Measurements from ENCODE around the gene PODN.

PODN gene

GRCh38 chr1:53069265-53069662 lies 7.3 kb downstream of the PODN start:
- no peak overlapping the region for H3K4me3 ChIP-seq (replicated peaks; ENCODE audit: insufficient read depth, low read length)
- no peak for DNase-seq (ENCODE audit: low read depth in 1 of 2, low spot score in 1 of 2)
- no peak overlapping the region for H3K27ac ChIP-seq (replicated peaks)
- peaks cover under 1% of the 10 kb centered on the region for H3K27me3 ChIP-seq (ENCODE audit: insufficient read depth, poor library complexity, severe bottlenecking)
- no peak for TF ChIP-seq CTCF (IDR thresholded peaks at IDR 0.05; ENCODE audit: insufficient read depth, low read length)
- TF ChIP-seq POLR2AphosphoS5 (IDR thresholded peaks at IDR 0.05; ENCODE audit: low read depth) = no peak
- no peak for TF ChIP-seq REST (IDR thresholded peaks at IDR 0.05; ENCODE audit: insufficient replicate concordance, low read depth)
- TF ChIP-seq GABPA (IDR thresholded peaks at IDR 0.05; ENCODE audit: low read depth) = no peak
- TF ChIP-seq SPI1 (IDR thresholded peaks at IDR 0.05; ENCODE audit: borderline replicate concordance, low read depth) = no peak

GRCh38 chr1:53069663-53070327 lies 7.8 kb downstream of the PODN start:
- H3K27me3 ChIP-seq (ENCODE audit: insufficient read depth, poor library complexity, severe bottlenecking) = no peaks in the 10 kb centered on the region
- H3K27ac ChIP-seq (replicated peaks) = no peak overlapping the region
- no peak overlapping the region for H3K4me3 ChIP-seq (replicated peaks; ENCODE audit: insufficient read depth, low read length)
- no peak for DNase-seq (ENCODE audit: low read depth in 1 of 2, low spot score in 1 of 2)
- TF ChIP-seq CTCF (IDR thresholded peaks at IDR 0.05; ENCODE audit: insufficient read depth, low read length) = no peak
- TF ChIP-seq SPI1 (IDR thresholded peaks at IDR 0.05; ENCODE audit: borderline replicate concordance, low read depth) = no peak

- Histone ChIP-seq H3K4me3 (replicated peaks; ENCODE audit: insufficient read depth, low read length) (no peak overlapping the region), H3K27me3 (ENCODE audit: insufficient read depth, poor library complexity, severe bottlenecking) (no peaks in the 10 kb centered on the region), H3K27ac (replicated peaks) (no peak overlapping the region)
- no peak for TF ChIP-seq GABPA (IDR thresholded peaks at IDR 0.05; ENCODE audit: low read depth)
- no peak for TF ChIP-seq SPI1 (IDR thresholded peaks at IDR 0.05; ENCODE audit: borderline replicate concordance, low read depth)
- no peak for DNase-seq (ENCODE audit: low read depth in 1 of 2, low spot score in 1 of 2)
Observed at GRCh38 chr1:53070621-53071020, 8.6 kb downstream of the PODN start.

GRCh38 chr1:53071167-53071865 lies 9.3 kb downstream of the PODN start:
- TF ChIP-seq CTCF (IDR thresholded peaks at IDR 0.05; ENCODE audit: insufficient read depth, low read length) = no peak
- H3K27ac ChIP-seq (replicated peaks) = no peak overlapping the region
- no peak for DNase-seq (ENCODE audit: low read depth in 1 of 2, low spot score in 1 of 2)
- H3K27me3 ChIP-seq (ENCODE audit: insufficient read depth, poor library complexity, severe bottlenecking) = no peaks in the 10 kb centered on the region
- H3K4me3 ChIP-seq (replicated peaks; ENCODE audit: insufficient read depth, low read length) = no peak overlapping the region

- no peak for TF ChIP-seq CTCF (IDR thresholded peaks at IDR 0.05; ENCODE audit: insufficient read depth, low read length)
- no peak for TF ChIP-seq POLR2AphosphoS5 (IDR thresholded peaks at IDR 0.05; ENCODE audit: low read depth)
- no peak for TF ChIP-seq GABPA (IDR thresholded peaks at IDR 0.05; ENCODE audit: low read depth)
- no peak for TF ChIP-seq SPI1 (IDR thresholded peaks at IDR 0.05; ENCODE audit: borderline replicate concordance, low read depth)
- TF ChIP-seq REST (IDR thresholded peaks at IDR 0.05; ENCODE audit: insufficient replicate concordance, low read depth) = no peak
- H3K4me3 ChIP-seq (replicated peaks; ENCODE audit: insufficient read depth, low read length) = no peak overlapping the region
- H3K27ac ChIP-seq (replicated peaks) = no peak overlapping the region
- DNase-seq (ENCODE audit: low read depth in 1 of 2, low spot score in 1 of 2) = no peak
- H3K27me3 ChIP-seq (ENCODE audit: insufficient read depth, poor library complexity, severe bottlenecking) = no peaks in the 10 kb centered on the region
Observed at GRCh38 chr1:53071915-53072314, 9.9 kb downstream of the PODN start.

Data from HL-60 (cell line).